Urinary bladder (tissue), 4 donors: Measurements from ENCODE around the gene WNT7B. TPM values are rescaled to one million over a fixed set of nuclear protein-coding genes. Genes with fewer than 3 reads are reported as not detected.
"Not testable (repeated sequence)": the region's sequence is repeated elsewhere in the genome, so short reads cannot be mapped to it uniquely, and the experiment has no call there.

Source experiments
- DNase-seq: peaks from one replicate; pipeline ENCODE4 v3.0.0-alpha.2; 2015; ENCODE audit errors: extremely low spot score
- H3K27ac ChIP-seq: one replicate; pipeline ENCODE4 v1.5.1; 2013; ENCODE audit warnings: low read depth, mild to moderate bottlenecking, moderate library complexity
- H3K36me3 ChIP-seq: one replicate; pipeline ENCODE4 v1.6.1; 2013; ENCODE audit warnings: mild to moderate bottlenecking, moderate library complexity; ENCODE audit not compliant: insufficient read depth
- H3K4me1 ChIP-seq: one replicate; pipeline ENCODE4 v1.6.1; 2013; ENCODE audit warnings: mild to moderate bottlenecking, moderate library complexity; ENCODE audit not compliant: insufficient read depth
- H3K4me3 ChIP-seq: one replicate; pipeline ENCODE4 v1.5.1; 2013; ENCODE audit warnings: low read depth, low read length
- WGBS: extraction: QIAGEN DNeasy Blood & Tissue Kit; methylation state at CpG from one replicate; pipeline ENCODE4 v1.1.7; 2013; 5-methylcytosine and 5-hydroxymethylcytosine counted together
- polyA plus RNA-seq: library from polyadenylated mRNA; stranded (reverse); fragments of 200-250 nt; gene quantifications from one replicate; pipeline ENCODE4 v1.2.3, GENCODE V29; 2013
- total RNA-seq: library from RNA; depleted of rRNA; stranded (reverse); fragments of >200 nt; gene quantifications from one replicate; pipeline ENCODE4 v1.2.3, GENCODE V29; 2014
- donor health status: healthy with polysubstance abuse.
- donor health status: healthy.

The WNT7B gene
- total and polyA plus RNA-seq, 2 donors = 3.1 to 4.1 TPM

DNA sequence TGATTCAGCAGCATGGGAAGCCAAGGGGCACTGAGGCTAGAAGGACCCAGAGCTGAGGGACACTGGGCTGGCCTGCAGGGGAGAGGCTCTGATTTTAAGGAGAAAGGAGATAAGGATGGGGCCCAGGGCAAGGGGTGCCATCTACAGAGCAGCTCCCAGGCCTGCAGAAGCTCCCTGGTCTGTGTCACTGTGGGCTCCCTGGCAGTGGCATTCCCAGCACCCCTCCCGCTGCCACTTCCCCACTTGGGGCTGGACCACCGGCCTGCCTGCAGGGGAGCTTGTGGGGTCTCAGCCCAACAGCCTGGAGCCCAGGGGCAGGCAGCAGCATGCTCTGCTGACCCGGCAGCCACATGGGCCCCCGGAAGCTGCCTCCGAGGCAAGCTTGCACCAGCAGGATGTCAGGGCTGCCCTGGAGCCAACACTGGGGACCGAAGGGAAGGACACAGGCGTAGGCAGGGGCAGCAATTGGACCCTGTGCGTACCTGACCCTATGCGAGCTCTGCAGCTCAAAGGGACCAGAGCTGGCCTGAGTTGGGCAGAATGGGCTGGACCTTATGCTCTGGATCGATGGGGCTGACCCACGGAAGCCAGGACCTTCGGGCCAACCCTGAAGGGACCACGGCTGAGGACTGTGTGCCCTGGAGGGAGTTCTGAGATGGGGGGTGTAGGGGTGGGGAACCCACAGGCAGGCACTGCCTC is 35.4 kb upstream of the WNT7B start:
- peak overlapping the region; percentile 92 for H3K27ac ChIP-seq
- 87% methylated on average over 13 of the region's 13 CpGs for WGBS
- H3K36me3 ChIP-seq = no peaks in the 10 kb centered on the region
- no peak for DNase-seq
- H3K4me1 ChIP-seq = peaks cover 4% of the 10 kb centered on the region
- H3K4me3 ChIP-seq = no peak overlapping the region

- no peak for DNase-seq
- Histone ChIP-seq H3K27ac (no peak overlapping the region), H3K4me1 (peaks cover 4% of the 10 kb centered on the region), H3K4me3 (no peak overlapping the region), H3K36me3 (no peaks in the 10 kb centered on the region)
- 83% methylated on average over 18 of the region's 18 CpGs for WGBS
These were observed 34.7 kb upstream of the WNT7B start for GRCh38 chr22:46011627-46012181.

DNA sequence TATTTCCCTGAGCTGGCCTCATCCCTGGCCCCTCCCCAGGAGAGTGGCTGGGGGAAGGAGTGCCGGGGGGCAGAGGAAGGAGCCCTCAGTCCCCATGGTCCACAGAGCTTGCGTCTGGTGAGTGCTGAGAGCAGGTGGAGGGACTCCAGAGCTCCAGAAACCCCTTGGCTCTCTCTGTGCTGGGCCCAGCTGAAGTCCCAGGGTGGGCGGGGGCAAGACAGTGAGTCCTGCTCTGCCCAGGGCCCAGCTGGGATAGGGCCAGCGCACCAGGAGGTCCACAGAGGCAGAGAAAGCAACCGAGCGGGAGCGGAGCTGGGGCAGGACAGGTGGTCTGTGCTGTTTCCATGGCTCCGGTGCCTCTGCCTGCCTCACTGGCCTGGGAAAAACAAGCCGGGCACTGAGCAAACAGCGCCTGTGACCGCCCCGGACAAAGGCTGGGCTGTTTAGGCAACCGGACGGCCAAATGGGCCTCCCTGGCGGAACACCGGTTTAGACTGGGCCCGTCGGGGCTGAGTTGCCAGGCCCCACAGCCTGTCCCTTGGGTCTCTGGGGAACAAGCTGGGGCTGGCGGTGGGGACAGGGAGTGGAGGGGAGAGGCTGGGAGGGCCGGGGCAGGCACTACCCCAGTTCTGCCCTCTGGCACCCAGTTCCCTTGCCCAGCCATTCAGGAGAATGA is 34.1 kb upstream of the WNT7B start:
- WGBS = 92% methylated on average over 20 of the region's 20 CpGs
- no peak overlapping the region for H3K27ac ChIP-seq
- no peak for DNase-seq
- H3K4me3 ChIP-seq = no peak overlapping the region
- H3K4me1 ChIP-seq = peaks cover 4% of the 10 kb centered on the region
- no peaks in the 10 kb centered on the region for H3K36me3 ChIP-seq

DNA sequence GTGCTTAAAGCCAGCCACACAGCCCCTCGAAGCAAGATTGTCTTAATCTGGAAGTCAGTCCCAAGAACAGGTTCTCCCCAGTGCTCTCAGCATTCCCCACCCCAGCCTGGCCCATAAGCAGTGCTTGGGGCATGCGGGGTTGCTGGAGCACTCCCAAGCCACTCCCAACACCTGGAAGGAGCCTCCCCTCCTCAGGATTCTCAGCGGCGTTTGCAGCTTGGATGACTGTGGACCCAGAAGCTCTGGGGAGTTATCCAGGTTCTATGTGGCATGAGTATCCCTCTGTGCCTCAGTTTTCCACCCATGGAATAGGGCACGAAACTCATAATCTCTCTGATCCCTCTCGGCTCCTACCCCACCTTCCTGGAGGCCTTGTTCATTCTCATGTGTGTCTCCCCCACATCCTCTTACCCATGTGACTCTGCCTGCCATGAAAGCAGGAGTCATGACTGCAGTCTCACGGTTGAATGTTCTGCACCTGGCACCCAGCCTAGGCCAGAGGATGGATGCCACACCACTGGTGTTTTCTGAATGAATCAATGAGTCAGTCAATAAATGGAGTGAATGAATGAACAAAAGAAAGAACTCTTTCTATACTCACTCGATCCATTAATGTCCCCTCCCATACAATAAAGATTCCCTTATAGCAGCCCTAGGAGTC is 33.4 kb upstream of the WNT7B start:
- DNase-seq = no peak
- Histone ChIP-seq H3K27ac (no peak overlapping the region), H3K4me3 (no peak overlapping the region), H3K36me3 (no peaks in the 10 kb centered on the region), H3K4me1 (peaks cover 4% of the 10 kb centered on the region)
- 87% methylated on average over 8 of the region's 8 CpGs for WGBS

DNA sequence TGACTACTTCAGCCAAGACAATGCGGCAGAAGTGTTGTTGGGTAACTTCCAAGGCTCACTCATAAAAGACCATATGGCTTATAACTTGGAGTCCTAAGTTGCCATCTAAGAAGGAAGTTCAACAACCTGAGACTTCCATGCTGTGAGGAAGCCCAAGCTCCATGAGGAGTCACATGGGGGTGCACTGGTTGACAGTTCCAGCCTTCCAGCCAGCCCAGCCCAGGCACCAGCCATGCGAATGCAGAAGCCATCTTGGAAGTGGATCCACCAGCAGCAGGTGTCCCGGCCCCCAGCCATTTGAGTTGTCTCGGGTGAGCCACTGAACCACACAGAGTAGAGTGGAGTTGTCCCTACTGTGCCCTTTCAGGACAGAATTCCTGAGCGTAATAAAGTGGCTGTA is 32.8 kb upstream of the WNT7B start:
- WGBS = 95% methylated on average over 5 of the region's 5 CpGs

GRCh38 chr22:46008836-46009596 is 32.1 kb upstream of the WNT7B start:
- Histone ChIP-seq H3K4me1 (peaks cover 4% of the 10 kb centered on the region), H3K27ac (no peak overlapping the region), H3K36me3 (no peaks in the 10 kb centered on the region), H3K4me3 (no peak overlapping the region)
- no peak for DNase-seq
- 96% methylated on average over 9 of the region's 9 CpGs for WGBS

More for the DNA sequence above, 32.8 kb upstream of the WNT7B start:
- DNase-seq = no peak
- Histone ChIP-seq H3K36me3 (no peaks in the 10 kb centered on the region), H3K4me1 (peaks cover 4% of the 10 kb centered on the region), H3K27ac (no peak overlapping the region), H3K4me3 (no peak overlapping the region)

DNA sequence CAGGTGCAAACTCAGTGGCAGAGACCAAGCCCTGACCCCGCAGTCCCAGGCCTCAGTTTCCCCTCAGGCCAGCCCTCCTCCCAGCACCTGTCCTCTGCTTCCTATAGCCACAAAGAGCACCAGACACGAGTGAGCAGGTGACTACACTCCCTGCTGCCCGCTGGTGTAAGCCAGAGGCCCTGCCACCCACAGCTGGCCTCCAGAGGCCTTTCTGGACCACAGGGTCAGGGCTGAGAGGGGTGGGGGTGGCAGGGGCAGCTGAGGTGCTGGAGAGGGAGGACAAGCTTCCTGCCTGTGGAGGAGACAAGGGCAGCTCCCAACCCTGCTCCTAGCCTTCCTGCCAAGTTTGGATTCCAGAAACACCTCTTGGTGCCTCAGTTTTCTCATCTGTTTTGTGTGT is 31.3 kb upstream of the WNT7B start:
- Histone ChIP-seq H3K36me3 (no peaks in the 10 kb centered on the region), H3K27ac (no peak overlapping the region), H3K4me1 (peaks cover 4% of the 10 kb centered on the region), H3K4me3 (no peak overlapping the region)
- no peak for DNase-seq
- WGBS = 61% methylated on average over 3 of the region's 3 CpGs

- peak; percentile 64 for DNase-seq
- 20% methylated on average over 25 of the region's 25 CpGs for WGBS
- Histone ChIP-seq H3K4me1 (peaks cover 4% of the 10 kb centered on the region), H3K36me3 (no peaks in the 10 kb centered on the region), H3K4me3 (no peak overlapping the region), H3K27ac (peak overlapping the region; percentile 80)
These were observed 30.9 kb upstream of the WNT7B start for GRCh38 chr22:46007848-46008261.

GRCh38 chr22:46007003-46007847 is 30.3 kb upstream of the WNT7B start:
- peak overlapping the region; percentile 80 for H3K27ac ChIP-seq
- H3K4me1 ChIP-seq = peaks cover 4% of the 10 kb centered on the region
- no peak for DNase-seq
- 32% methylated on average over 36 of the region's 36 CpGs for WGBS
- no peaks in the 10 kb centered on the region for H3K36me3 ChIP-seq
- no peak overlapping the region for H3K4me3 ChIP-seq

DNA sequence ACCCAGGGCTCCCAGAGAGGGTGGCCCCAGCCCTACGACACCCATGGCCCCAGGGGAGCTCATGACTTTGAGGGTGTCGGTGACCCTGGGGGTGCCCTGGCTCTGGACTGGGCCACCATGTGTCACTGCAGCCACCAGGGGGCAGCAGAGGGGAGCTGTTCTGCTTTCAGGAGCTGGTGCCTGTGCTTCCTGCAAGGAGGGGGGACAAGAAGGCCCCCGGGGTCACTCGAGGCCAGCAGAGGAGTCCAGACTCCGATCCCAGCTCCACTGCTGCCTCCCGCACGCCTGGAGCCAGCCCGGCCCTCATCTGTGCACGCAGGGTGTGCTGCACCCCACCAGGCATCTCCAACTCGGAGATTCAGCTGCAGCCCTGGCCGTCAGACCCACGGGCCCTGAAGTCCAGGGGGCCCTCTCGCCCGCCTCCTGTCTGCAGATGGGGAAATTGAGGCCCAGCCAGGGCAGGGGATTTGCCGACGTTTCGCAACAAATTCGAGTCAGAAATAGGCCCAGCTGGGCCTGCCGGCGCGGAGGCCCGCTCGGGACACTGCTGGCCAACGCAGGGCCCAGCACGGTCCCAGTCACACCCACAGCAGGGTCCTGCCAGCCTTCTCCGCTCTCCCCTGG is 29.5 kb upstream of the WNT7B start:
- WGBS = 27% methylated on average over 26 of the region's 26 CpGs
- Histone ChIP-seq H3K27ac (peak overlapping the region; percentile 80), H3K4me3 (no peak overlapping the region), H3K4me1 (peaks cover 4% of the 10 kb centered on the region), H3K36me3 (no peaks in the 10 kb centered on the region)
- peak; percentile 37 for DNase-seq

- 86% methylated on average over 15 of the region's 15 CpGs for WGBS
These were observed 28.2 kb upstream of the WNT7B start for GRCh38 chr22:46005116-46005705.

More at GRCh38 chr22:46005116-46005705, 28.2 kb upstream of the WNT7B start:
- H3K4me3 ChIP-seq, DNase-seq, H3K27ac ChIP-seq, H3K36me3 ChIP-seq, H3K4me1 ChIP-seq: not testable (repeated sequence)
